ENCODE results near the gene SLC9A8.

Gene SLC9A8

DNA sequence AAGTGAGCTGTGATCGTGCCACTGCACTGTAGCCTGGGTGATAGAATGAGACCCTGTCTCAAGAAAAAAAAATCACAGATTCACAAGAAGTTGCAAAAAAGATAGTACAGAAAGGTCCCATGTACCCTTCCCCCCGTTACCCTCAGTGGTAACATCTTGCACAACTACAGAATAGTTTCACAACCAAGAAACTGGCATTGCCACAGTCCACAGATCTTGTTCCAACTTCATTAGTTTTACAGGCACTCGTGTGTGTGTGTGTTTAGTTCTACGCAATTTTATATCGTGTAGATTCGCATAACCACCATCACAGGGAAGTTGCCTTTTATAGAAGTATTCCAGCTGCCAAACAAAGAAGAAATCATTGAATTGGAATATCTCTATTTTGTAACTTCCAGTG lies 83.6 kb downstream of the SLC9A8 start:
- DNase-seq, result no peak

DNA sequence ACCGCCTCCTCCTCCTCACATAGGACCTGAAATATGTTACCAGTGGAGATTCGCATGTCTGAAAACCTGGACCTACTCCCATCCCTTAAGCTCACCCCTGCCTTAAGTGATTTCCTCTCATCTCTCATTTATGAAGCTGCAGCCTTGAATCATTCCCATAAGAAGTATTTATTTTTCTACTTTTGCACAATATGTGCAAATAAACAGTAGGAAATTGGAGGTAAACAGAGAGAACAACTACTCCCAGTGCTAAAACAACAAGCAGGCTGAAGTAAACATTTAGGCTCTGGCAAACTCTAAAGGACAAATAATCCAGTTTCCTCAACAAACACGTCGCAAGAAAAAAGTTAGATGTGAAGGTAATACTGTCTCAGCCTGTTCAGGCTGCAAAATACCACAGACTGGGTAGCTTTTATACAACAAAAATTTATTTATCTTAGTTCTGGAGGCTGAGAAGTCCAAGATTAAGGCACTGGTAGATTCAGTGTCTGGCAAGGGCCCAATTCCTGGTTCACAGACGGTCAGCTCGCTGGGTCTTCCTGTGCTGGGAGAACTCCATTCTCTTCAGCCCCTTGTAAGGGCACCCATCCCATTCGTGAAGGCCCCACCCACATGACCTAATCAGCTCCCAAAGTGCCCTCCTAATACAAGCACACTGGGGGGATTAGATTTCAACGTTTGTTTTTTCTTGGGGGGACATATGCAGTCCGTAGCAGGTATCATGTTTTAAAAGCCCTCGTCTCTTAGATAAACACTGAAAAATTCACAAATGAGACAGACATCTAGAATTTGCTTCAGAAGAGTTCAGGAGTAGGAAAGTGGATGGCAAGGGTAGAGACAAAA lies 87.1 kb downstream of the SLC9A8 start:
- no peak for DNase-seq

DNA sequence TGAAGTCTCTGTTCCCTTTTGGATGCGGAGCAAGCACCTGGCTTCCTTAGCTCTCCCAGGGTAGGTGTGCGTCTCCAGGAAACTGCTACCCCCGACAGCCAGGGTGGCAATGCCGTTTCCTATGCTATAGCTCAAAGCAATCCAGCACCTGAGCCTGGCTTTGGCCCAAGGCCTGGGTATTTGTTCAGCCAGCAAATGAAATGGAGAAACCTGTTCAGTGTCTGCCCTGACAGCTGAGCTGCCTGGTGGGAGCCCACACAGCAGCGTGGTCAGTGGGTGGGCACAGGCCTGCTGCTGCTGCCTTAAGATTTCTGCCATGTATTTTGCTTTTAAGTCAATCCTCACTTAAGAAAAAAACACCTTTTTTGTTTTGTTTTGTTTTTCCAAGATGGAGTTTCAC lies 89.0 kb downstream of the SLC9A8 start:
- DNase-seq, result no peak

DNA sequence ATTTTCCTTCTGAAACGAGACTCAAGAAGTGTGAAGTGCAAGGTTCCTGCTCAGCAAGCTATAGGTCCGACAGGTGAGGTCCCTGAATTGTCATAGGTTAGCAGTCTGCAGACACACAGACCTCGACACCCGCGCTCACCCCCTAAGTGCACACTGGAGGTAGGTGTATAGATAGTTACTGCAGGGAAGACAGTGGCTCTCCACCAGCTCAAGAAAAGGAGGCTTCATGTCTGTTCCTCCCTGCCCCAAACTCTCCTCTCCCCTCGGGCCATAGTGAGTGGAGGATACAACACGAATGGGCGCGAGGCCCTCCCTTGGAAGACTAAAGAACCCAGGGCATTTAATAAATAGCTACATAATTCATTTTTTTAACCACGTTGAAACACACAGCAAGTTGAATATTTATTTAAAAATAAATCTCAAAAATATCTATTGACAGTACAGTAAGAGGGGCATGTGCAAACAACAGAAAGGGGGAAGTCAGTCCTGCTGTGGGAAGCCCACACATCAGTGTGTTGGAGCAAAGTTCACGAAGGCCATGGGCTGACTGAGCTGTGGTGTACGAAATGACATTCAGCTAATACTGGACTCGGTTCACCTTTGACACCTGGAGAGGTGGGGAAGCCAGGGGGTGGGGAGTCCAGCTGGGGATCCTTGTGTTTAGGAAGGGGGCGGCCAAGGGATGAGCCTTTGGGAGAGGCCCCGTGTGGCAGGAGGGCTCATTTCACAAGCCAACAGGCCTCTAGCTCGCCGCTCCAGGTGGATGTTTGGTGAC lies 92.0 kb downstream of the SLC9A8 start:
- no peak for DNase-seq

DNA sequence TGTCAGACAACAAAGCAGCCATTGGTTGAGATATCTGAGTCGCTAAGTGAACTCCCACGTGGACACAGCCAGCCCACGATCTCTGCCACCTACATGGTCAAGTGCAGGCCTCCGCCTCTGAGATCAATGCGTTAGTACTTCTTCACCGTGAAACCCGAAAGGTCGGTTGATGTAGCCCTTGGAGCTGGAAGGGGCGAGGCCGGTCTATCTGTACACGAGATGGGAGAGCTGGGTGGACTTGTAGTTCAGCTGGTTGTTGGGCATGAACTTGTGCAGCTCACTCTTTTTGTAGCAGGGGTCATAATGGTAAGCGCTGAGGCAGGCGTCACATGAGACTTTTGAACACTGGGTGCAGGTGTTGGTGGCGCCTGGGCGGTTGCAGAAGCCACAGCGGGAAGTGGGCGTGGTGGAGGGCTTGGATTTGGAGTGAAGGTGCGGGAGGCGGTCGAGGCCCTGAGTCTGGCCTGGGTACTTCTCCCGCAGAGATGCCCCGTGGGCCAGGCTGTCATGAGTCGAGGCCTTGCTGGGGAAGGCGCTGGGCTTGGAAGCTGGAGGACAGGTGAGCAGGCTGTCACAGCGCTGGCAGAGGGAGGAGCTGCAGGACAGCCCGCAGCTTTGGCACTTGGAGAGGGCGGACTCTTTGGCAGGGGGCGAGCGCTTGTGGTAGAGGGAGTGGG lies 92.9 kb downstream of the SLC9A8 start:
- no peak for DNase-seq

DNA sequence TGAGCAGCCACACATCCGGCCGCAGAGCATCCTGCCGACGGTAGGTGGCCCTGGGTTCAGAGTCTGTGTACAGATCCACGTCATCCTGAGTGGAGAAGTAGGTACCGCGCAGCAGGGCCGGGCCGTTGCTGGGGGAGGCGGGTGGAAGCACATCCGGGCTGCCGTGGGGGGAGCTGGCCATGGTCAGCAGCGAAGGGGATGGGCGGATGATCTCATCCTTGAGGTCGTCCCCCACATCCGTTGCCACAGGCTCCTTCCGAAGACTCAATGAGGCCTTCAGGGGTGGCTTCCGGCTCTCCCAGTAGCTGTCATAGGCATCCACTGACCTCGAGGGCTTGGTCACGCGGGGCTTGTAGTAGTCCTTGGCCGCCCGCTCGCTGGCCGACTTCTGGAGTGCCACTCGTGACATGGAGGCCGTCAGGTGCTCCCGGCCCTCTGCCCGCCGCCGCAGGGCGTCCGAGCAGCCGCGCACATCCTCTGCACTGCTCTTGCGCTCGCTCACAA lies 93.5 kb downstream of the SLC9A8 start:
- DNase-seq, result no peak

DNA sequence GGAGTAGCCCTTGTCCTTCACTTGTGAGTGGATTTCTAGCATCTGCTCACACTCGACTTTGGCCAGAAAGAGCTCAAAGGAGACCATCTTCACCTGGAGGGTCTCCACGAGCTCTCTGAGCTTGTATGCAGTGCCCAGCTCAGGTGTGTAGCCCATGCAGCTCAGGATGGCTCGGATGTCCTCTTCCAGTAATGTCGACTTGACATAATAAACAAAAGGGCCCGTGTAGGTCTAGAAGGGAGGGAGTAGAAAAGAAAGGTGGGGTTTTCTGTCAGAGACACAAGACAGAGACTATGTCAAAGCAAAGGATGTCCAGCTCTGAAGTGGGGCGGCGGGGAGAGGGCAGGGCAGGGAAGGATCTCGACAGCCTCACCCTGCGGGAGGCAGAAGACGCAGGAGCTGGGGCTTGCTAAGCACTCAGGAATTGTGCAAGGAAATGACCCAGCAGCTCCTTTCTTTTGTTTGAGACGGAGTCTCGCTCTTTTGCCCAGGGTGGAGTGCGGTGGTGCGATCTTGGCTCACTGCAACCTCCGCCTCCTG lies 94.1 kb downstream of the SLC9A8 start:
- no peak for DNase-seq

DNA sequence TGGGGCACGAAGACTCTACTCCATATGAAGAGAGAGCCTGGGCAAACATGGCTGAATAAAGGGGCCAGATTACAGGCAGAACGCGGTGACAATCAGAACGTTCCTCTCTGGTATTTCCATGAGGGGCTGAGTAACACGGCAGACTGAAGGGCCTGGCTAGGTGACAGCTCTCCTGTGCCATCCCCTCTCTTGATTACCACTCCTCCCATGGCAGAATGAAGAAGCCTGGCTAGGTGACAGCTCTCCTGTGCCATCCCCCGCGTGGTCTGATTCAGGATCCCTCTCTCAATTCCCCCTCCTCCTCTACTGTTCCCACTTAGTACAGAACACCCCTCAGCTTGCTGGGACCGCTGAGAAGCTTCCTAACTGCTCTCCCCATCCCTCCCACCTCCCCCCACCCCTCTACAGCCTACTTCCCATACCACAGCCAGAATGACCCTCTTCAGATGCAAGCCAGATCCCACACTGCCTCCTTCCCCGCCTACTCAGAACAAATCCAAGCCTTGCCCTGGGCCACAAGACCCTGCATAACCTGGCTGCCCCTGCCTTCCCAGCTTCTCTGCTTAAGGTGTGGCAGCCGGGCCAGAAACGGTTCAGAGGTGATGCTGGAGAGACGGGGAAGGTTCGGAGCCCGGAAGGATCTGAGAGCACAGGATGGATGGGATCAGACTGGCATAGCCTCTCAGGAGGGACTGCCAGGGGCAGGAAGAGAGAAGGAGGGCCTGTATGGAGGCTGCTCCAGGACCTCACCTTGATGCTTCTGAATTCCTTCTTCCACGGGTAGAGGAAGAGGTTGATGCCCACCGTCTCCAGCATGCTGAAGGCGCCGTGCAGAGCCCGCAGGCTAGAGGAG lies 95.0 kb downstream of the SLC9A8 start:
- no peak for DNase-seq

DNA sequence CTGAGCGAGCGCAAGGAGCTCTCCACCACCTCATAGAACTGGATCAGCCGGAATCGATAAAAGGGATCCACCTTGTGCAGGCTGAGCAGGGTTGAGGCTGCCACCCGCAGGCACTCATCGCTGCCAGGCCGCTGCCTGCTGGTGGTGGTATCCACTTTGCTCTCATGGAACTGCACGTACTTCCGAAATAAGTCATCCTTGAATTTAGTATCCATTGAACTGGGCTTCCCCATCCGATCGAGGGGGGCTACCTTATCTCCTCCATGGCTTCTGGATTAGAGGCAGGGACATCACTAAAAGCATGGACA lies 95.6 kb downstream of the SLC9A8 start:
- DNase-seq, result no peak

DNA sequence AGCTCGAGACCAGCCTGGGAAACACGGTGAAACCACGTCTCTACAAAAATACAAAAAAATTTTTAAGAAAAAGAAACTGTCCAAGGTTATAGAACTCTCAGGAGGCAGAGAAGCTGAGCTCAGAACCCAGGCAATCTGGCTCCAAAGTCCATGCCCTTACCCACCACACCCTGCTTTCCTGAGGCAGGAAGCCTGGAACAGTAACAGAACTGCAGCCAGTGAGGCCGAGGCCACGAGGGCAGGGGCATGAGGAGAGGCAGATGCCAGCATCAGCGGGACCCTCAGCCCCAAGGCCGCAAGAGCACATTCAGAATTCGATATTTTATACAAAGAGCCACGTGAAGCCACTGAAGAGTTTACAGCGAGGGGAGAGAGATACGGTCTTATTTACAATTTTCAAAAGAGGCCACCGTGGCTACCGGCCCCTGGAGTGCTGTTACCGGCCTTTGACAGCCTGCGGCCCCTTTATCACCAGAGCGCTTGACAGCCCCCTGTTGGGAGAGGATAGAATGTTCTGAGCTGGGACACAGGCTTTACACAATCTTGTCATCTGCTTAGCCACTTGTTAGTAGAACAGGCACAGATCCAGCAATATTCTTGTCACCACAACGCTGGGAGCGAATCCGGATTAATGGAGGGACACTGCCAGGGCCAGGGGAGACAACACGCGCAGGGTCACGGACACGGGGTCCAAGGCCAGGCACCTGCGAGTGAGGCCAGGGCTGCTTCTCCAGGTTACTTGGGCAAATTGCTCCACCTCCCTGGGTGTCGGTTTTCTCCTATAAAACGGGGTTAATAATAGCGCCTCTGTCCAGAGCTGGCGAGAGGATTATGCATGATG lies 97.1 kb downstream of the SLC9A8 start:
- DNase-seq, result no peak

DNA sequence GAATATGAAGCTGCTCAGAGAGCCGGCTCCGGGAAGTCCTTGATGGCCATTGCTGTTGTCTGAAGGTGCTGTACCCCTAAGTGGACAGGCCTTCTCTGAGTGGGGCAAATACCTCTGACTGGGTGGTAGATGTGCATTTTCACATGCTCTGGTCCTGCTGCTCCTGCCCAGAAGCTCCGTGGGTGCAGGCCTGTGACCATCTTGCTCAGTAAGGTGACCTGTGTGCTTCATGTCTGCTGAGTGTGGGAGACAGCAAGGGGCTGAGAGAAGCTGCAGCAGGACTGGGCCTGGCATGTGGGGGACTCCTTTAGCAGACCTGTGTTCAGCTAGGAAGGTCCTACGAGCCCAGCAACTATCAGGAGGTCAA lies 97.7 kb downstream of the SLC9A8 start:
- no peak for DNase-seq

DNA sequence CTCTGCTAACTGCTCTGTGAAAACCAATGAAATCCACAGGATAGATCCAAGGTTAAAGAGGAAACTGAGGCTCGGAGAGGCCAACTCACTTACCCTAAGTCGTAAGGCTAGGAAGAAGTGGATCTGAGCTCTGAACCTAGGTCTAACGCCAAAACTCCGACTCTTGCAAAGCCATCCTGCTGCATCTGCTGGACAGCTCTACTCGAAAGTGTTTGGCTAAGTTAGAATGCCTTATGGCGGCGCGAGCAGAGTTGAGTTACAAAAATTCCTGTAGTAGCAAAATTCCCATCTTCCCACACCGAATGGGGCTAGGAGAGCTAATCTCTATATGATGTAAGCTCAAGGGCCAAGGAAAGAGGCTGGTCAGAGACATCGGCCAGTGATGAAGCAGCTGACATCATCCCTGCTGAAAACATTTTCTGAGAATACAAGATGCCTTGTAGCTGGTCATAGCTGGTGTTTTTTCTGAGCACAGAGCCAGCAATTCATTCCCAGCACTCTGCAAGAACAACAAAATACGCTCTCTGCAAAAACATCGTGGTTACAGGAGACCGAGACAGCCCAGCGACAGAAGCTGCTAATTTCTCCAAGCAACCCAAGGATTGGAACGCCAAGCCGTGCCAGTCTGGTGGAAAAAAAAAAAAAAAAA lies 100.9 kb downstream of the SLC9A8 start:
- no peak for DNase-seq

DNA sequence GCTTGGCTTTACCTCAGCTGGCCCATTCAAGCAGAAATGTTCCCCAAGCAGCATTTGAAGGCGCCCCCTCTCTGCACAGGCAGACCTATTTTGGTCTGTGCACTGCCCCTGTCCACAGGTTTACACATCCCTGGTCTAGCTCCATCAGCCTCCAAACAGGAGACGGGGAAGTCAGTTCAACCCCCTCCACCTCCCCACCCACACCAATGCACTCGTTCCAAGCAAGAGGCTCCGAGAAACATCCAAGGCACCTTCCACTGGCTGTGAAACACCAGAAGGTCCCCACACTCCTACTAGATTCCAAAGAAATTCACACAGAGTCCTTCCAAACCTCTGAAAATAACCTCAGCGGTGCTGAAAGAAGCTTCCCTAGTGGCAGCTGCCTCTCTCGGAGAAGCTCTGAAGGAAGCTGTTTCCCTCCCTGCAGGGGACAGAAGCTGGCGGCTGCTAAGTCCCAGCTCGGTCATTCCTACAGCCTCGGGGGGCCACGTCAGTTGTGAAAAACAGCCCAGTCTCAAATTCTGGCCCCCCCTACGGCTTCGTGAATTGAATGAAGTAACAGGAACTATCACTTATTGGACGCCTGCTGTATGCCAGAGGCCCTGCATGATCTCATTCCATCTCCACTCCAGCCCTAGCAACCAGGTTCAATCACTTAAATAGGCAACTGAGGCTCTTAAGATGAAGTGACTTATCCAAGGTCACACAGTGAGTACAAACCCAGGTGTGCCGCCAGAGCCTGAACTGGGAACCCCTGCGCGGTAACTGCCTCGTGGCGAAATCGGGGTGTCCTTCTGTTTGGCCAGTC lies 101.9 kb downstream of the SLC9A8 start:
- DNase-seq, result no peak

DNA sequence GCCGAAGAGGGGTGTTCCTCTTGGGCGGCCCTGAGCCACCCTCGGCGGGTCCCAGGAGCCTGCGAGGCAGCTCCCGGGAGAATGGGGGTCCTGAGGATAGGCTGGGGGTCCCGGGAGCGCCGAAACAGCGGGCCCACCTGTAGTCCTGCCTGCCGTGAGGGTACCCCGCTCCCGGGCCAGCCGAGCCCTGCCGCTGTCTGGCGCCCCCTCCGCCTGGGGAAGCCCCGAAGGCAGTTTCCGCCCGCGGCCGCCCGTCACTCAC lies 102.4 kb downstream of the SLC9A8 start:
- DNase-seq, result no peak

DNA sequence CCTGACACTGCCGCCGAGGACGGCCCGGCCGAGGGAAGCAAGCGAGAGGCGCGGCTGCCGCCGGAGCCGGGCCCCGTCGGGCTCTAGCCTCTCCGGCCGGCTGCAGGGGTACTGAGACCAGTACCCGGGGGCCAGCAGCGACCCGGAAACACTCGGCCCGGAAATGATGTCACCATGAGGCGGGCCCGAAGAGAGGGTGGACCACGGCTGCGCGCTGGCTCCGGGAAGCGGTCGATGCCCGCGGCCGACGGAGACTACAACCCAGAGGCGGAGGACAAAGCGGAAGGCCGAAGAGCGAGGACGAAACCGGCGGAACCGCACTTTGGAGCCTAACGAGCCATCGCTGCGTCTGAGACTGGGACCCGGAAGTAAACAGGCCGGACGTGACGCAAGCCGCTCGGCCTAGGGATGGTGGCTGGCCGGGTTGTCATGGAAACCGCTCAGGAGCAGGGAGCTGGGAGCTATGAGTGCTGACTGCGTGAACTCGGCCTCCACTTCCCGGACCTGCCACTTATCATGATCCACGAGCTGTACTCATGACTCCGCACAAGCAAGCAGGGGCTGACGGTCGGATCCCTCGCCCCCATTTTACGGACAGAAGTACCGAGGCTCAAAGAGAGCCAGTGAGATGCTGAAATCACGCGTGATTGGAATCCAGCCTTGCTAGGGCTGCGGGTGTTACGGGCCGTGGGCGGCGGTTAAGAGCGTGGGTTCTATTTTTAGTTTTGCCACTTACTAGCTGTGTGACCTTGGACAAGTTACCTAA lies 102.9 kb downstream of the SLC9A8 start, which contains the start of gene SPATA2:
Gene SPATA2, minus strand, starts transcription at position 150 of the 766 bp plus-strand sequence. CDS start 7,039 bp downstream, outside the sequence.
- DNase-seq, result peak; percentile 93

DNA sequence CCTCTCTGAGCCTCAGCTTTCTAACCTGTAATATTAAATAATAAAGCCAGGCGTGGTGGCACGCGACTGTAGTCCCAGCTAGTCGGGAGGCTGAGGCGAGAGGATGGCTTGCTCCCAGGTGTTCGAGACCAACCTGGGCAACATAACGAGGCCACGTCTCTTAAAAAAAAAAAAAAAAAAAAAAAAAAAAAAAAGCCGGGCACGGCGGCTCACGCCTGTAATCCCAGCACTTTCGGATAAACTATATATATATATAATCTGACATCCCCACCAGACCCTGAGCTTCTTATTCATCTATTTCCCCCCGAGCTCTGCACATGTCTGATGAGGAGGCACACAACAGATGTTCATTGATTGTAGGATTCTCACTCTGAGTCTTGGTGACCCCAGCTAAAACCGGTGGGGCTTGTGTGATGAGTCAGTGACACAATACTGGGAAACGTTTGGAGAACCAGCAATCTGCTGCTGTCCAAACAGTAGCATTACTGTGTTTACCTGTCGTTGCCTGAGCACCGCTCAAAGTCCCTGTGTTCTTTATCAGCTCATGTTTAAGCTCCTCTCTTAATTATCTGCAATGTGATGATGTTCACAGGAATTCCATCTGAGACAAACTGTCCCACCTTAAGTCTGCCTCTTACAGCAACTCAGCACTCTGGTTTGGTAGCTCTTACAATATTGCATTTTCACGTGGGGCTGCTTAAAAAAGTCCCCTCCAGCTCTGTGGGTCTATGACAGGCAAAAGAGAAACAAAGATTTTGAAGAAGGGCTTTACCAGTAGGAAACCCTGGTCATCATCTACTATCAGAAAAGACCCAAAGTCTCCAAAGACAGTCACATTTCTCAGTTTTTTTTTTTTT lies 103.7 kb downstream of the SLC9A8 start:
- DNase-seq, result no peak

DNA sequence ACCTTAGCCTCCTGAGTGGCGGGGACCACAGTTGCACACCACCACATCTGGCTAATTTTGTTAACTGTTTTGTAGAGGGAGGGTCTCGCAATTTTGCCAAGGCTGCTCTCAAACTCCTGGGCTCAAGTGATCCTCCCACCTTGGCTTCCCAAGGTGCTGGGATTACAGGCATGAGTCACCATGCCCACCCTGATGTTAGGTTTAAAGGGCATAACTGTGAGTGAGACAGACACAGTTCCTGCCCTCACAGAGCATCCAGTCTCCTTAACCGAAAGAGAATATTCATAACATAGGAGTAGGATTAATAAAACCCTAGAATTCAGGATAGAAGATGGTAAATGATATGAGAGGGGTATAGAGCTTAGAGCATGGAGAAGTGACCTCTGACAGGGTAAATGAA lies 105.8 kb downstream of the SLC9A8 start:
- no peak for DNase-seq

DNA sequence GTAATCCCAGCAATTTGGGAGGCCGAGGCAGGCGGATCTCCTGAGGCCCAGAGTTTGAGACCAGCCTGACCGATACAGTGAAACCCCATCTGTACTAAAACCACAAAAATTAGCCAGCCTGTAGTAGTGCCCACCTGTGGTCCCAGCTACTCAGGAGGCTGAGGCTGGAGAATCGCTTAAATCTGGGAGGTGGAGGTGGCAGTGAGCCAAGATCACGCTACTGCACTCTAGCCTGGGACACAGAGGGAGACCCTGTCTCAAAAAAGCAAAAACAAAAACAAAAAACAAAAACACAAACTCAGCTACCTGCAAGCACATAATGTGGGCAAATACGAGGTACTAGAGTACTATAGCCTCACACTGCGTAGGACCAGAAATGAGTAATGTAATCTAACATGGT lies 106.4 kb downstream of the SLC9A8 start:
- no peak for DNase-seq

Measured in T-helper 9 cell (primary cell).